Limb (tissue), 2 donors: Measurements from ENCODE around the gene SFXN5.

ENCODE experiments used
- DNase-seq, 2 donors: peaks; one replicate each; pipeline ENCODE4 v3.0.0-alpha.2; 2016; ENCODE audit errors: extremely low spot score in 2 of 2

SFXN5 gene

DNA sequence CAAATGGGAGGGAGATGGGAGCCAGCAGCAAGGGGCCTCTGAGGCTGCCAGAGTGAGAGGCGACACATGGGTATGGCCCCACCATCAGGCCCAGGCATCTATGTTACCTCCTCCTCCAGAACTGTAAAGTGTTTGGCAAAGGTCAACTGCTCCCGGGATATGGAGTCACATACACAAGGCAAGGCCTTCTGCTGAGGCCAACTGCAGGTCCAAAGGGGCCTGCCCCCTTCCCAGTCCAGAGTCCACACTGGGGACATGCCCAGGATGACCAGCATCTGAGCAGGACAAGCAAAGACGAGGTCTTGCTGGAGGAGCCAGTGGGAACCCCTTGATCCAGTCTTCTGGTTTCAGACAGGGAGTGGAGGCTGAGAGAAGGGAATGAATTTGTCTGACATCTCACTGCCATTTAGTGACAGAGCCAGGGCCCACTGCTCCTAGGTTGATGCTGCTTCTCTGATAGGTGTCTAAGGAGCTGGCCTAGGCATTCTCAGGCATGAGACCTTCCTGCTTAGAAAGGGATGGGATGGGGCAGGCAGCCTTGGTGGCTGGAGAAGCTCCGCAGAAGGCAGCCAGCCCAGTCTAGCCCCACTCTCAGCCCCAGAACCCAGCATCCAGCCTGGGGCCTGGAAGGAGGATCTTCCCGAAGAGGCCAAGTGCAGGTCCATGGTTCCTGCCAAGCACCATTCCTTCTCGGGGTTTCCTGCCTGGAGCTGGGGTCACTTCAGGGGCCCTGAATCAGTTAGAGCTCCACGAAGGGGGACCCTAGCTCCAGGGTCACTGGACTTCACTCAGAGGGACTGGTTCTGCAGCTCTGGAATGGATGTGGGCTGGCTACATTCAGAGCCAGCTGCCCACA lies 127.7 kb downstream of the SFXN5 start:
- DNase-seq = no peak

DNA sequence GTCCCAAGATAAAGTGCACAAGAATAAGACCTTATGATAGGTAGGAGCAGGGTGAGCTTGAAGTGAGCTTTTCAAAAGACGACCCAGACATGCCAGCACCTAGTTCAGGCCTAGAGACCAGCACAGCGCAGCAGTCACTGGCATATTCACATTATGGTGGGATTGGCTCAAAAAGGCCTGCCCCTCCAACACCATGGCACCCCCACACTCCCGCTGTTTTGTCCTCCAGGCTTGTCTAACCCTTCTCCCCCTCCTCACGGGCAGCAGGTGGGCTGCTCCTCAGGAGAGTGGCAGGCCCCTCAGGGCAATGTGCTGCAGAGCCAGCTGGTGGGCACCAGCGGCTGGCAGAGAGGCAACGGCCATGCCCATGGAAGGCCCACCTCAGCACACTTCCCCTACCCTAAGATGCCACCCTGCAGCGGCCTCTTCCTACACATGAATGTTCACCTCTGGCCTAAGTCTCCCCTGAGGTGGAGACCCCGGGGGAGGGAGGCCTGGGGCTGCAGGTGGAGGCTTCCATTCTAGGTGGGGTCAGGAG lies 128.6 kb downstream of the SFXN5 start:
- DNase-seq = no peak

GRCh38 chr2:72942293-72942692 lies 129.2 kb downstream of the SFXN5 start:
- DNase-seq = no peak

DNA sequence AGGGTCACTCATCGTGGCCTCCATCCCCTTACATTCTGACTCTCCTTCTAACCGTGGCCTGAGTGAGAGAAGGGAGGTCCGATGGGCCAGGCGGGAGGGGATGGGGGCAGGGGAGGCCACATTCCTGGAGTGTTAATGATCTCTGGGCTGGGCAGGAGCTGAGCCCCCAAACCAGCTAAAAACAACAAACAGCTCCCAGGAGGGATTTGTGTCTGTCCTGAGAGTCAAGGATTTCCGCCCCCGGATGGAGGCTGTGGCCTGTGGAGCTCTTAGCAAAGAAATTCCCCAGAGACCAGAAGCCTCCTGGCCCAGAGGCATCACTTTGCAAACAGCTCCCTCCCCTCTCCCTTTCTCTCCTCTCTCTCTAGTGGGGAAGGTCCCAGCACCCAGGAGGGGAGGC lies 130.7 kb downstream of the SFXN5 start:
- no peak for DNase-seq

DNA sequence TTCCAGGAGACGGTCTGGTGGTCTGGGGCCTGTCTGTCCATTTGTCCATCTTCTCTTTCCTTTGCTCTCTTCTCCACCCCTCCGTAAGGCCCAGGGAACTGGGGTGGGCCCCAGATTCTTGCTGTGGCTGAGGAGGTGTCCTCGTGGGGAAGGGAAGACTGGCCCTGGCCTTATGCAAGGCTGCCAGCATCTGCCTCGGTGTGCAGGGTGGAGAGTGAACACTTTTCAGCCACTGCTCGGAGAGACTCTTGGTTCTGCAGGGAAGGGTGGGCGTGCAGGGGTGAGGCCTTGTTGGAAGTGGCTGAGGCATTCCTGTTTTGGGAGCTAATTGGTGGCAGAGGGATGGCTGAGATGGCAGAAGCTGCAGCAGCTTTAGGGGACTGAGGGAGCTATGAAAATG lies 131.2 kb downstream of the SFXN5 start:
- no peak for DNase-seq

DNA sequence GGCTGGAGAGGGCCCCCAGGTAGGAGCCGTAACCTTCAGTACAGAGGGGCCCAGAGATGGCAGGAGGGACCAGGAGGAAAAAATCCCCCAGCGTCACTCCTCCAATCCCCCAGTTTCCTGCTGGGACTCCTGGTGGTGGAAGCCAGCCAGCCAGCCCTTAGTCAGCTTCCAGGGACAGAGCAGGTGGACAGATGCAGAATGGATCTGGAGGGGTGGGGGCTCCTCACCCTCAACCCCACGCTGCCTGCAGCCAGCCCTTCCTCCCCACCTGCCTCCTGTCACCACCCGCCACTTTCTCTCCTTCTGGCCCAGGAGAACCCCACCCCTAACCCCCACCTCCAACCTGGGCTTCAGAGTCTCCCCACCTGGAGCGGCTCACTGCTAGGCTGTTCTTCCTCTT lies 133.1 kb downstream of the SFXN5 start:
- DNase-seq = no peak

- no peak for DNase-seq
Observed at GRCh38 chr2:72937356-72937669, 134.2 kb downstream of the SFXN5 start.

- DNase-seq = no peak
Observed at GRCh38 chr2:72936660-72937355, 134.7 kb downstream of the SFXN5 start.

GRCh38 chr2:72935611-72935957 lies 135.9 kb downstream of the SFXN5 start:
- DNase-seq = no peak

DNA sequence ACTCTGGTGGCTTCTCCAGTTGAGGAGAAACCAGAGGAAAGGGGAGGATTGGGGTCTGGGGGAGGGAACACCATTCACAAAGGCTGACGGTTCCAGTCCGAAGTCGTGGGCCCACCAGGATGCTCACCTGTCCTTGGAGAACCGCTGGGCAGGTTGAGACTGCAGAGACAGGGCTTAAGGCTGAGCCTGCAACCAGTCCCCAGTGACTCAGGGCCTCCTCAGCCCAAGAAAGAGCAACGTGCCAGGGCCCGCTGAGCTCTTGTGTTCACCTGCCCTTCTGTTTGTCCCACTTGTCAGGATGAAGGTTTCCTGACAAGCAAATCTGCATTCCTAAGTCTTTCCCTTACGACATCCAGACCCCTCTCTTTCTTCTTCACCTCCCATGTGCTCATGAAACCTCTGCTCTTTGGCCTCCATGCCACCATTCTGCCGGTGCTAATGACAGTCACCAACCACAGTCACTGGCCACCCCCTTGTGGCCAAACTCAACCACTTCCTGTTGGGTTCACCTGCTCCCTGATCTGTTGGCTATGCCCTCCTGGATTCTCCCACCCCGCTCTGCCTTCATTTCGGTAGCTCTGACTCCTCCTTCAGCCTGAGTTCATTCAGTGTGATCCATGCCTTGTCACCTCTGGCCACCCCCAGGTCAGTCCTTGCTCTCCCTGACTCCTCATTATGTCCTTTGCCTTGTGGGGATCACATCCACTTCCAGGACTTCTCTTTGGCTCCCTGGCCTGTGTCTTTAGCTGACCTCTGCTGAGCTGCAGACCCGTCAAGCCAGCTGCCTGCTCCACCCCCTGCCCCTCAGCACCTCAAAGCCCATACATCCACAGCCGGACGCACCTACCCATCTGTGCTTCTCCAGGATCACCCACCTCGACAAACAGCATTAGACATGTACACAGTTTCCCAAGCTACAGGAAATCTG lies 136.6 kb downstream of the SFXN5 start:
- no peak for DNase-seq

GRCh38 chr2:72933646-72934151 lies 137.8 kb downstream of the SFXN5 start:
- no peak for DNase-seq

GRCh38 chr2:72933207-72933606 lies 138.3 kb downstream of the SFXN5 start:
- no peak for DNase-seq

GRCh38 chr2:72932805-72933204 lies 138.7 kb downstream of the SFXN5 start:
- DNase-seq = no peak

DNA sequence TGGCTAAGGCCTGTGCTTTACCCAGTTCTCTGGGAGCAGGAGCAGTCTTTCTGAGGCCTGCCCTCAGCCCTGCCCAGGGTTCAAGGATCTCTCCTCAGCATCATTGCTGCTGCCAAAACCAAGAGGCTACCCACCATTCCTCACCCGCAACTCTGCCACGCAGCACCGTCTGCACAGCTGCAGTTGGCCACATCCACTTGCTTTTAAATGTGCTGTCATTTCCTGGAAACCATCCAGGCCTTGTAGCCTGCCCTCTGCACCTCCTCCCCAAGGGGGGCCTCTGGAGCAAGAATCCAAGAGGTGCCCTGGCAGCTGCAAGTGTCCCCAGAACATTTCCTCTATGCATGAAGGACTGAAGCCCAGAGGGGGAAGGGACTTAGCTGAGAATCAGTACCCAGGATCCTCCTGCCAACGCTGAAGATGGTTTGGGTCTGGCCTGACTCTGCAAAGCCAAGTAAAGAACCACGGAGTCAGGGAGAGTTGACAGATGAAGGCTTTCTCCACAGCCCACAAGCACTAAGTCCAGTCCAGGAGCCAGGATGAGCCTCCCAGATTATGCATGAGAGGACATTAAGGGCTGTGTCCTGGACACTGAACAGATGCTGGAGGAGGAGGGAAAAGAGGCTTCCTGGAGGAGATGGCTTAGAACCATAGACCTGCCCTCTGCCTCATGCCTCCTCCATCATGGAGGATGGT lies 139.3 kb downstream of the SFXN5 start:
- no peak for DNase-seq

DNA sequence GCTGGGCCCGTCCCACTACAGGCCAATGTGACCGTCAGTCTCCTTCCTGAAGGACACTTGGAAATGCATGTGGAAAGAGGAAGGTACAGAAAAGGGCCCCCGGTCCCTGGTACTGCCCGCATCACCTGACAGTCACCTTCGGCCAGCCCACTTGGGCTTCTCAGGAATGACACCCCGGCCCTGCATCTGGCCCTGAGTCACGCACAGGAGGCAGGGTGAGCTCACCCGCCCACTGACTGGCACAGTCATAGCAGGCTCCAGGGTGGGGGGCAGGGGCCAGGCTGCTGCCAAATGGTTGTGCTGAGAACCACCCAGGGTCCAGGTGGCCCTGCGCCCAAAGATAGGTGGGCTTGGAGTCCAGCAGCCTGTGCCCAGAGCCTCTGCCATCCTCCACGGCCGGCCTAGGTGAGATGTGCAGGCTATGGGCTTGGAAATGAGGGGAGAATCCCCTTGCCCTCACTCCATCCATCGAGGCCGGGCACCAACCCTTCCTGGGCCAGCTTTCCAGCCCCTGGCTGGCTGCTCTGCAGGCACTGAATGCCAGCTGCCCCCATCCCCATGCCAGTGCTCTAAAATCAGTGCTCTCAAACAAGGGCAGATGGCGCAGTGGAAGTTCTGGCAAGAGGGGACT lies 140.1 kb downstream of the SFXN5 start:
- no peak for DNase-seq

GRCh38 chr2:72929010-72929409 lies 142.5 kb downstream of the SFXN5 start:
- no peak for DNase-seq

GRCh38 chr2:72927619-72928550 lies 143.6 kb downstream of the SFXN5 start:
- no peak for DNase-seq

DNA sequence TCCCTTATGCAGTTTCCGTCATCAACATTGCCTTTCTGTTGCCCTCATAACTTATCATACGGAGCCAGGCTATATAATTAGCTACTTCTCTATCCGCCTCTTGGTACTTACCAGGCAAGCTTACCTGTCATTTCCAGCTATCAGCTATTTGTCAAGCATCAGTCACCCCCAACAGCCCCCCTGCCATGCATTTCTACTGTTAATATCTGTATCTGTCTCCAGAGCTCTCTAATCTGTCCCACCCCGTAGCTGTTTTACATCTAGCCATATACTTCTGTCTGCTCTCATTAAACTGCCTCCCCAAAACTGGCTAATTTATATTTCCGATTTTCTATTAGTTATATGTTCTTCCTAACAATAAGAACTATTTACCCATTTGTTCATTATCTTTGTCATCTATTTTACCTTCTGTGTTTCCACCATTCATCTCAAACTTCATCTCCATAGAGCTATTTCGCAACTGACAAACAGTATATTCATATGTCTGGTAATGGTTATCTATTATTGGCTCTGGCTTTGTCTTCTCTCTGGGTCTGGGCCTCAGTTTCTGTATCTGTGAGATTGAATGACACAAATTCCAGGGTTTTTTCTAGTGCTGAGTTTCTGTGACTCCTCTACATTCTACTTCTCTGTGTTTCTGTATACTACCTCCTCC lies 144.6 kb downstream of the SFXN5 start:
- DNase-seq = no peak

GRCh38 chr2:72926368-72926767 lies 145.1 kb downstream of the SFXN5 start:
- peak in 1 of 2 donors; percentile 12 for DNase-seq
